Fibroblast of mammary gland (primary cell): ENCODE results near the gene CNDP1.
A peak's percentile ranks its signal among the peaks of the same experiment; 100 is the strongest.

Experiments used
- DNase-seq: peaks from one replicate; pipeline ENCODE4 v3.0.0-alpha.2; 2010; ENCODE audit warnings: low read depth
- H3K4me3 ChIP-seq: 2 replicates; pipeline ENCODE4 v1.5.1; 2011; ENCODE audit warnings: low read depth, mild to moderate bottlenecking, low read length, moderate library complexity; ENCODE audit not compliant: control insufficient read depth
- TF ChIP-seq, protein P1 (sequence below): conservative IDR thresholded peaks from 2 replicates; pipeline ENCODE4 v1.5.1; 2011; ENCODE audit warnings: low read depth, low read length, inconsistent platforms; ENCODE audit not compliant: control insufficient read depth, insufficient read depth

CNDP1 gene, protein sequence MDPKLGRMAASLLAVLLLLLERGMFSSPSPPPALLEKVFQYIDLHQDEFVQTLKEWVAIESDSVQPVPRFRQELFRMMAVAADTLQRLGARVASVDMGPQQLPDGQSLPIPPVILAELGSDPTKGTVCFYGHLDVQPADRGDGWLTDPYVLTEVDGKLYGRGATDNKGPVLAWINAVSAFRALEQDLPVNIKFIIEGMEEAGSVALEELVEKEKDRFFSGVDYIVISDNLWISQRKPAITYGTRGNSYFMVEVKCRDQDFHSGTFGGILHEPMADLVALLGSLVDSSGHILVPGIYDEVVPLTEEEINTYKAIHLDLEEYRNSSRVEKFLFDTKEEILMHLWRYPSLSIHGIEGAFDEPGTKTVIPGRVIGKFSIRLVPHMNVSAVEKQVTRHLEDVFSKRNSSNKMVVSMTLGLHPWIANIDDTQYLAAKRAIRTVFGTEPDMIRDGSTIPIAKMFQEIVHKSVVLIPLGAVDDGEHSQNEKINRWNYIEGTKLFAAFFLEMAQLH

DNA sequence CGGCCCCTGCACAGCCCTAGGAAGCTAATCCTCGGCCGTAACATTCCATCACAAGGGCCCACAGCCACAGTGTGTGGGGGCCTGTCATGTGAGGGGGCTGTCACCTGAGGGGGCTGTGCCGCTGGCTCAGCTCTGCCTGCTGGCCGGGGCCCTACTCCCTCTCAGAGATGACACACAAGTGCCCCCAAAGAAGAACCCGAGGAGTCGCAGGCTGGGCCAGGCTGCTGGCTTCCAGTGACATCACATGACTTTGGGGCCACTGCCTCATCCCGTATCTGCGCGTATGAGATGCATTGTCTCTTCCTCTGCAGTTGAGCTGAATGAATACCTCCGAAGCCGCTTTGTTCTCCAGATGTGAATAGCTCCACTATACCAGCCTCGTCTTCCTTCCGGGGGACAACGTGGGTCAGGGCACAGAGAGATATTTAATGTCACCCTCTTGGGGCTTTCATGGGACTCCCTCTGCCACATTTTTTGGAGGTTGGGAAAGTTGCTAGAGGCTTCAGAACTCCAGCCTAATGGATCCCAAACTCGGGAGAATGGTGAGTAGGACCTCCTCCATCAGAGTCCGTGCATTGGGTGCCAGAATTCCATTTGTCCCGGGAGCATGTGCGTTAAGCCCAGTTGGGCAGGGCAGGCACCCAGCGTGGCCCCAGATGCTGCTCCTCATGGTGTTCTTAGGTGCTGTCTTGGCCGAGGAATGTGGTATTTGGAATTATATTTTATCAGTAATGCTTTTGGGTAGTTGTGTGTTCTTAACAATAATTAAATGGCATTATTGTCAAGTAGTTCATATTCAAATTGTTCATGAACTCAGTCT is at the start of gene CNDP1:
Gene CNDP1, plus strand, starts transcription at position 351 of the 820 bp plus-strand sequence. Its CDS starts 168 bp downstream, at position 519.
- DNase-seq: no peak
- no peak within 1 kb of the TSS for H3K4me3 ChIP-seq
- TF ChIP-seq, protein P1, sequence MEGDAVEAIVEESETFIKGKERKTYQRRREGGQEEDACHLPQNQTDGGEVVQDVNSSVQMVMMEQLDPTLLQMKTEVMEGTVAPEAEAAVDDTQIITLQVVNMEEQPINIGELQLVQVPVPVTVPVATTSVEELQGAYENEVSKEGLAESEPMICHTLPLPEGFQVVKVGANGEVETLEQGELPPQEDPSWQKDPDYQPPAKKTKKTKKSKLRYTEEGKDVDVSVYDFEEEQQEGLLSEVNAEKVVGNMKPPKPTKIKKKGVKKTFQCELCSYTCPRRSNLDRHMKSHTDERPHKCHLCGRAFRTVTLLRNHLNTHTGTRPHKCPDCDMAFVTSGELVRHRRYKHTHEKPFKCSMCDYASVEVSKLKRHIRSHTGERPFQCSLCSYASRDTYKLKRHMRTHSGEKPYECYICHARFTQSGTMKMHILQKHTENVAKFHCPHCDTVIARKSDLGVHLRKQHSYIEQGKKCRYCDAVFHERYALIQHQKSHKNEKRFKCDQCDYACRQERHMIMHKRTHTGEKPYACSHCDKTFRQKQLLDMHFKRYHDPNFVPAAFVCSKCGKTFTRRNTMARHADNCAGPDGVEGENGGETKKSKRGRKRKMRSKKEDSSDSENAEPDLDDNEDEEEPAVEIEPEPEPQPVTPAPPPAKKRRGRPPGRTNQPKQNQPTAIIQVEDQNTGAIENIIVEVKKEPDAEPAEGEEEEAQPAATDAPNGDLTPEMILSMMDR: no peak

DNA sequence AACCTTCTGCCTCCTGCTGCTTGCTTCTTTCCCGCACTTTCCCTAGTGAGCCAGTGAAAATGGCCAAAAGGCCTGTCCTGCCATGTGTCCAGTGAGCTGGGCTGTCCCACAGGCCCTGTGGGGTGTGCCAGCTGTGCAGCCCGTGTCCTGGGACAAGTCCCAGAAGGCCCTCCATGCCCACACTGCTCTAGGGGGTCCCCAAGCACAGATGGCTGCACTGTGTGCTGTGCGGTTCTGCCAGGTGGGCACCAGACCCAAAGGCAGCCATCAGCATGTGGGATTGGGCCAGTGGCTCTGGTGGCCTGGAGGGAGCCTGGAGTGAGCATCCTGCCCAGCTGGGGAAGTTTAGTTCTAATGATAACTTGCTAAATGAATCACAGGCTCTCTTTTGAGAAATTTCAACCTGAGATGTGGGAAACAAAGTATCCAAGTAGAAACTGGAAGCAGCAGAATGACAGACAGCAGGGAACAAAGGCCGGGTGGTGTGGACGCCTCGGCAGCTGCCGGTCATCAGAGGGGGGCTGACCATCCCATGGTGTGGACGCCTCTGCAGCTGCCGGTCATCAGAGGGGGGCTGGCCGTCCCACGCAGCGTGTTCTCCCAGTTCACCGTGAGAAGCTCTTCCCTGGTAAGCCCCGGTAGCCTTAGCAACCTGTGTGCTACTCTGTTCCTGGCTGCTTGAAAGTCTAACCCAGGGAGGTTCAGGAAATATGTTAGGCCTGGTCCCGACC is 48.0 kb upstream of the CNDP1 start:
- TF ChIP-seq, protein P1: no peak
- H3K4me3 ChIP-seq: no peak overlapping the region
- DNase-seq: no peak

DNA sequence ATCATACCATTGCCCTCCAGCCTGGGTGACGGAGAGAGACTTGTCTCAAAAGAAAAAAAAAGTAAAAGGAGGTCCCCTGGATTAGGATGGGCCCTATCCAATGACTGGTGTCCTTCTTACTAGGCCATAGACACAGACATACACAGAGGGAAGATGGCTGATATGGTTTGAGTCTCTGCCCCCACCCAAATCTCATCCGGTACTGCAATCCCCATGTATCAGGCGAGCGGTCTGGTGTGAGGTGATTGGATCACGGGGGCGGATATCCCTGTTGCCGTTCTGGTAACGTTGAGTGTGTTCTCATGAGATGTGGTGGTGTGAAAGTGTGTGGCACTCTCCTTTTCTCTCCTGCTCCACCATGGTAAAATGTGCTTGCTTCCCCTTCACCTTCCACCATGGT is 45.9 kb upstream of the CNDP1 start:
- TF ChIP-seq, protein P1: no peak
- no peak overlapping the region for H3K4me3 ChIP-seq

DNA sequence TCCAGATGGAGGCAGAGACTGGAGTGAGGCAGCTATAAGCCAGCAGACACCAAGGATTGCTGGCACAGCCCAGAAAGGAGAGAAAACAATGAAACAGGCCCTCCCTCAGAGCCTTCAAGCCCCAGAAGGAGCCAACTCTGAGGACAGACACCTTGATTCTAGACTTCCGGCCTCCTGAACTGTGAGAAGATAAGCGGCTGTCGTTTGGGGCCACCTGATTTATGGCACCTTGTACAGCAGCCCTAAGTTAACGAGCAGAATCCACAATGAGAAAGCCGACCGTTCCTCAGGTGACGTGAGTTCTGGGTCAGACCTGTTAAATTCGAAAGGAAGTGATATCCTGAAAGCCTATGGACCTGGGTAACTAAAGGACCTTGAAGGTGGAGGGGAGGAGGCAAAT is 45.4 kb upstream of the CNDP1 start:
- TF ChIP-seq, protein P1: no peak
- no peak overlapping the region for H3K4me3 ChIP-seq
- no peak for DNase-seq

More for the DNA sequence above, 45.9 kb upstream of the CNDP1 start:
- no peak for DNase-seq

DNA sequence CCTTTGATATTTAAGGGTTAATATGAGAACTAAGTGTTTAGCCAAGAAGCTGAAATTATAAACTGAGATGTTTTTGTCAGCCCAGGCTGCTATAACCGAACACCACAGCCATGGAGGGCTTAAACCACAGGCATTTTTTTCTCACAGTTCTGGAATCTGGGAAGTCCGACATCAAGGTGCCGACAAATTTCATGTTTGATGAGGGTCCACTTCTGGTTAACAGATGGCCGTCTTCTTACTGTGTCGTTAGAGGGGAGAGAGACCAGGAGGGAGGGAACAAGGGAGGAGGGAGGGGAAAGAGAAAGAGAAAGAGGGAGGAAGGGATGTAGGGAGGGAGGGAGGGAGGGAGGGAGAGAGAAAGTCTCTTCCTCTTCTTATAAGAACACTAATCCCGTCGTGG is 44.6 kb upstream of the CNDP1 start:
- no peak overlapping the region for H3K4me3 ChIP-seq
- DNase-seq: peak; percentile 29
- TF ChIP-seq, protein P1: no peak

DNA sequence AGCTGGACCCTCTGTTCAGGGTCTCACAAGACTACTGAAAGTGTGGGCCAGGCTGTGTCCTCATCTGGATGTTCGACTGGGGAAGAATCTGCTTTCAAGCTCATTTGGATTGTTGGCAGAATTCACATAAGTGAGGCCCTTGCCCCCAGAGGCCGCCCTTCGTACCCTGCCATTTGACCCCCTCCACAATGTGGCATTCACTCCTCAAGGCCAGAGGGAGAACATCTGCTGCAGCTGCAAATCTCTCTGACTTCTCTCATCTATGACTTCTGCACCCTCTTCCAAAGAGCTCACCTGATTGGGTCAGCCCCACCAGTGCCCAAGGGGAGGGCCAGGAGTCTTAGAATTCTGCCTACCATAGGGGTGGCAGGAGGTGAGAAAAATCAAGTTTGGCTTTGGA is 42.0 kb upstream of the CNDP1 start:
- no peak for DNase-seq
- TF ChIP-seq, protein P1: no peak
- no peak overlapping the region for H3K4me3 ChIP-seq
